A673 (cell line): ENCODE data around the gene MRPL42. TPM values are rescaled to one million over a fixed set of nuclear protein-coding genes. Genes with fewer than 3 reads are reported as not detected.
A peak's percentile ranks its signal among the peaks of the same experiment; 100 is the strongest.

Source experiments
- BruUV-seq: library from RNA; stranded (reverse); fragments of 400-500 nt; replicated peaks from 2 replicates; lab custom pipeline; 2021; lab: Mats Ljungman, UMichigan
- CTCF ChIA-PET: fragments of 300-600 bp; sonication (Branson Sonifier 250); formaldehyde crosslinking; loops from one replicate; lab custom pipeline; 2022; ENCODE audit warnings: antibody characterized with exemption; lab: Charles Lee
- POLR2A ChIA-PET: fragments of 300-600 bp; sonication (Branson Sonifier 250); formaldehyde crosslinking; loops from one replicate; lab custom pipeline; 2022; ENCODE audit warnings: antibody characterized with exemption; ENCODE audit not compliant: low non-redundant PET; lab: Charles Lee
- DNase-seq: peaks from one replicate; pipeline ENCODE4 v3.0.0-alpha.2; 2015; ENCODE audit warnings: low spot score
- H3K27ac ChIP-seq: fragments of 200-600 bp; sonication (generic); 2 replicates; pipeline ENCODE4 v1.5.1; 2016; ENCODE audit warnings: mixed run types, low read depth, mild to moderate bottlenecking, mixed read lengths, antibody characterized with exemption, low read length; ENCODE audit not compliant: poor library complexity, severe bottlenecking
- H3K27me3 ChIP-seq: fragments of 200-600 bp; sonication (generic); replicated peaks from 2 replicates; pipeline ENCODE4 v1.6.1; 2017; ENCODE audit warnings: mixed run types, low read depth, mild to moderate bottlenecking, mixed read lengths, antibody characterized with exemption, low read length; ENCODE audit not compliant: insufficient read depth, poor library complexity
- H3K36me3 ChIP-seq: fragments of 200-600 bp; sonication (generic); 2 replicates; pipeline ENCODE4 v1.6.1; 2016; ENCODE audit warnings: mixed run types, mild to moderate bottlenecking, mixed read lengths, antibody characterized with exemption, low read length; ENCODE audit not compliant: insufficient read depth, poor library complexity, severe bottlenecking
- H3K4me1 ChIP-seq: fragments of 200-600 bp; sonication (generic); 2 replicates; pipeline ENCODE4 v1.6.1; 2017; ENCODE audit warnings: mixed run types, mild to moderate bottlenecking, mixed read lengths, antibody characterized with exemption, low read length; ENCODE audit not compliant: insufficient read depth, poor library complexity, severe bottlenecking
- H3K4me3 ChIP-seq: fragments of 200-600 bp; sonication (generic); 2 replicates; pipeline ENCODE4 v1.5.1; 2016; ENCODE audit warnings: low read depth, mixed run types, mild to moderate bottlenecking, mixed read lengths, low read length; ENCODE audit not compliant: poor library complexity, severe bottlenecking
- H3K9me3 ChIP-seq: fragments of 200-600 bp; sonication (generic); 2 replicates; pipeline ENCODE4 v1.6.1; 2016; ENCODE audit warnings: mixed run types, low read depth, mild to moderate bottlenecking, mixed read lengths, antibody characterized with exemption, low read length; ENCODE audit not compliant: poor library complexity, severe bottlenecking
- EZH2 ChIP-seq: fragments of 200-600 bp; sonication (generic); IDR thresholded peaks from 2 replicates; pipeline ENCODE4 v1.6.1; 2017; ENCODE audit warnings: borderline replicate concordance, low read depth, mild to moderate bottlenecking, mixed read lengths, antibody characterized with exemption, low read length; ENCODE audit not compliant: poor library complexity, severe bottlenecking
- intact Hi-C: fragments of 100-400 bp; cut with micrococcal nuclease; formaldehyde crosslinking; loops from one replicate; pipeline ENCODE4 v1.10.0; 2022; ENCODE audit not compliant: unreplicated experiment
- total RNA-seq: library from RNA; stranded (reverse); gene quantifications from 2 replicates; pipeline ENCODE4 v1.2.3, GENCODE V29; 2021
- TF ChIP-seq, protein P1 (sequence below): fragments of 300-800, 200-600 bp; sonication (generic); conservative IDR thresholded peaks from 2 replicates; pipeline ENCODE4 v1.5.1; 2017; ENCODE audit warnings: low read depth, mild to moderate bottlenecking, antibody characterized with exemption, low read length, moderate library complexity, mixed read lengths

Gene MRPL42
- total RNA-seq, 1 experiment from 2014 or later = 196 TPM

DNA sequence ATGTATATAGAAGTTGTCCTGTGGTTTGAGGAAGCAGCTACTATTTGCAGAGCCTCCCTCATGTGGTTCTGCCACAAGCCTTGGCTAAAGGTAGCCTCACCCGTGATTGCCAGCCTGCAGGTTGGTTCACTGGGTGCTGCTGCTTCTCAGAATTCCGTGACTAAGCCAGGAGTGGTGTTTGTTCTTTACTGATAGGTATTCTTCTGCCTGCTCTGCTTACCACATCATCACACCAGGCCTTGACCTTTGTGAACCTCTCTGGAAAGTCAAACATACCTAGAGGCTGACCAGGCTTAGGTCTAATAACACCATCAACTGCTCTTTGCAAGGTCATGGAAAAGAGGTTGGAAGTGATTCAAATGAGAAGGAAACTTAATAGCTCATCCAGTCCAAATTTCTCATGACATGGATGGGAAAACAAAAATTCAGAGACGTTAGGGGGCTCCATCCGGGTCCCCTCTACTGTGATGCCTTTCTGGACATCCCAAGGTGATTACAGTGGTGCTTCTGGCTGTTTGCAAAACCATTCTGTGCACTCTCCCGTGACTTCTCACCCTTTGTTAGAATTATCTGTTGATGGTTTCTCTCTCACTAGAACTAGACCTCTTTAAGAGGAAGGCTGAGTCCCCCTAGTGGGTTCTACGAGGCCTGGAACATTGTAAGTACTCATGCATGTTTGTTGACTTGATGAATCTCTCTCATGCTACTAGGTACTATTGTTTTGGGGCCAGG is 96.7 kb downstream of the MRPL42 start:
- Histone ChIP-seq H3K27me3 (no peaks in the 10 kb centered on the region), H3K36me3 (no peaks in the 10 kb centered on the region), H3K27ac (no peak overlapping the region), H3K9me3 (no peaks in the 10 kb centered on the region), H3K4me1 (no peaks in the 10 kb centered on the region), H3K4me3 (no peak overlapping the region)
- DNase-seq = peak; percentile 60
- POLR2A ChIA-PET = no interaction called here
- CTCF ChIA-PET = interaction anchor here (0.6 kb wide), 2 partner anchors 60 to 685 kb away, joined by 3 to 13 read pairs; no protein-coding TSS in a partner anchor
- intact Hi-C loops = loop anchor here (5.0 kb wide), 1 partner anchor 62 kb away; no protein-coding TSS in a partner anchor
- TF ChIP-seq EZH2 = no peak
- TF ChIP-seq, protein P1, sequence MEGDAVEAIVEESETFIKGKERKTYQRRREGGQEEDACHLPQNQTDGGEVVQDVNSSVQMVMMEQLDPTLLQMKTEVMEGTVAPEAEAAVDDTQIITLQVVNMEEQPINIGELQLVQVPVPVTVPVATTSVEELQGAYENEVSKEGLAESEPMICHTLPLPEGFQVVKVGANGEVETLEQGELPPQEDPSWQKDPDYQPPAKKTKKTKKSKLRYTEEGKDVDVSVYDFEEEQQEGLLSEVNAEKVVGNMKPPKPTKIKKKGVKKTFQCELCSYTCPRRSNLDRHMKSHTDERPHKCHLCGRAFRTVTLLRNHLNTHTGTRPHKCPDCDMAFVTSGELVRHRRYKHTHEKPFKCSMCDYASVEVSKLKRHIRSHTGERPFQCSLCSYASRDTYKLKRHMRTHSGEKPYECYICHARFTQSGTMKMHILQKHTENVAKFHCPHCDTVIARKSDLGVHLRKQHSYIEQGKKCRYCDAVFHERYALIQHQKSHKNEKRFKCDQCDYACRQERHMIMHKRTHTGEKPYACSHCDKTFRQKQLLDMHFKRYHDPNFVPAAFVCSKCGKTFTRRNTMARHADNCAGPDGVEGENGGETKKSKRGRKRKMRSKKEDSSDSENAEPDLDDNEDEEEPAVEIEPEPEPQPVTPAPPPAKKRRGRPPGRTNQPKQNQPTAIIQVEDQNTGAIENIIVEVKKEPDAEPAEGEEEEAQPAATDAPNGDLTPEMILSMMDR = peak; percentile 59
- no TSS peak for BruUV-seq

DNA sequence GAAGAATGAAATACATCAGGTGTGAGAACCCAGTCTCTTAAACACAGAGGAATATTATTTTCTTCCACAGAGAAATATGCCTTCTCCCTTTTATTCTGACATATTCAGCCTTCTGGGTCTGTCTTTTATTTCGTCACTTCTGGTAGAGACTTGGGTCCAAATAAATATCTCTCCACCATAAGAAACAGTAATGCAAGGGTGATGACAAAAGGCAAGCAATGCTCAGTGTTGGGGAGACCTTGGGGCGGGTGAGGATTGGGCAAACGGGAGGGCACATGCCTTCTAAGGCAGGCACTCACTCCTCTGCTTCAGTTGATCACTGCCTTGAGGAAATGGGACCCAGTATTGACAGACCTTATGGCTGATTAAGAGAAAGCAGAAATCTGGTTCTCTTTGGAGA is 98.4 kb downstream of the MRPL42 start:
- Histone ChIP-seq H3K4me1 (no peaks in the 10 kb centered on the region), H3K9me3 (no peaks in the 10 kb centered on the region), H3K4me3 (no peak overlapping the region), H3K27me3 (no peaks in the 10 kb centered on the region), H3K36me3 (no peaks in the 10 kb centered on the region), H3K27ac (no peak overlapping the region)
- no peak for DNase-seq
- BruUV-seq = no TSS peak
- intact Hi-C loops = no loop called here
- TF ChIP-seq EZH2 = no peak
- TF ChIP-seq, protein P1 = no peak
- CTCF ChIA-PET = no interaction called here
- POLR2A ChIA-PET = no interaction called here

Other genes starting within 250 kb of the MRPL42 start
- 79.6 and 93.8 TPM in 2 replicates for gene NUDT4, start 89.6 kb upstream of the MRPL42 start, total RNA-seq
- 164 and 177 TPM in 2 replicates for gene UBE2N, start 25.6 kb upstream of the MRPL42 start, total RNA-seq
- gene SOCS2, start 105.2 kb downstream of the MRPL42 start, total RNA-seq = 1.3 and 1.6 TPM in 2 replicates
- gene CRADD, start 209.9 kb downstream of the MRPL42 start, total RNA-seq = 9.1 and 9.4 TPM in 2 replicates